Iris pigment epithelial cell (primary cell): ENCODE measurements around the gene ADGRL3.
"Not testable (repeated sequence)": the region's sequence is repeated elsewhere in the genome, so short reads cannot be mapped to it uniquely, and the experiment has no call there.

Experiments used
- DNase-seq: peaks from one replicate; pipeline ENCODE4 v3.0.0-alpha.2; 2011; ENCODE audit warnings: low read depth

ADGRL3 gene

GRCh38 chr4:61205066-61205465, 4.9 kb downstream of the ADGRL3 start:
- no peak for DNase-seq

DNA sequence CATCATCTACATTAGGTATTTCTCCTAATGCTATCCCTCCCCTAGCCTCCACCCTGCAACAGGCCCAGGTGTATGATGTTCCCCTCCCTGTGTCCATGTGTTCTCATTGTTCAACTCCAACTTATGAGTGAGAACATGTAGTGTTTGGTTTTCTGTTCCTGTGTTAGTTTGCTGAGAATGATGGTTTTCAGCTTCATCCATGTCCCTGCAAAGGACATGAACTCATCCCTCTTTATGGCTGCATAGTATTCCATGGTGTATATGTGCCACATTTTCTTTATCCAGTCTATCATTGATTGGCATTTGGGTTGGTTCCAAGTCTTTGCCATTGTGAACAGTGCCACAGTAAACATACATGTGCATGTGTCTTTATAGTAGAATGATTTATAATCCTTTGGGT, 7.0 kb downstream of the ADGRL3 start:
- not testable (repeated sequence) for DNase-seq

- no peak for DNase-seq
Measured at GRCh38 chr4:61210186-61210939, 10.2 kb downstream of the ADGRL3 start.

- no peak for DNase-seq
Measured at GRCh38 chr4:61211781-61212180, 11.7 kb downstream of the ADGRL3 start.

DNA sequence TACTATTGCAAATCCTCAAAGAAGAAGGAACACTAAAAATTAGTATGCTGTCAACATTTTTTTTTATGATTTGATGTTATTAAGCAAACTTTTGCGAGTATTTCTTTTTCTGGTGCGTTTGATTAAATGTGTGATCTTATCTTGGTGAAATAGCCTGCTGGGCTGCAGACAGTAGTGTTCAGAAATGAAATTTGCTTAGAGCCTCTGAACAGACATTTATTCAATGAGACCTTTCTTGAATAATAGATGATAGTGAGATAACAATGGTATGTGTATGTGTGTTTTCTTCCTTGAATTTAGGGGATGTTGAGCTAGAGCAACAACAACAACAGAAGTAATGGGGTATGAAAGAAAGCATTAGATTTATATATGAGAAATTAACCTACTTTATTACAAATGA, 12.7 kb downstream of the ADGRL3 start:
- DNase-seq = no peak

- no peak for DNase-seq
Measured at GRCh38 chr4:61214680-61215079, 14.6 kb downstream of the ADGRL3 start.

GRCh38 chr4:61217222-61217621, 17.1 kb downstream of the ADGRL3 start:
- DNase-seq = no peak

DNA sequence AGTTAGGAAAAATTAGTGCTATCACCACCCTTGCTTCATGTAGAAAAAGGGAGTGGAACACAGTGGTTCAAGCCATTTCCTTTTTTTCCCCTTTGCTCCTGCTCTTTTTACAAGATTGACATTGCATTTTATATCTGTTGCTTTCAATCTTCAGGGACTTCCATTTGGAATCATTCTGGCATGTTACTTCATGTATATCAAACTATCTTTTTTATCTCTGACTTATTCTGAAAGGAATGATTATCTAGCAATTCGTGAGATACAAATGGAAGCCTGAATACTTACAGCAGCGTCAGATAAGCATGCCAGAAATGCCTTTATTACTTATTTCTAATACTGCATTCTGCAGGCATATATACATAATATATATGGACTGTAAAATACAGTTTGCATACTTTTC, 20.4 kb downstream of the ADGRL3 start:
- DNase-seq = no peak

DNA sequence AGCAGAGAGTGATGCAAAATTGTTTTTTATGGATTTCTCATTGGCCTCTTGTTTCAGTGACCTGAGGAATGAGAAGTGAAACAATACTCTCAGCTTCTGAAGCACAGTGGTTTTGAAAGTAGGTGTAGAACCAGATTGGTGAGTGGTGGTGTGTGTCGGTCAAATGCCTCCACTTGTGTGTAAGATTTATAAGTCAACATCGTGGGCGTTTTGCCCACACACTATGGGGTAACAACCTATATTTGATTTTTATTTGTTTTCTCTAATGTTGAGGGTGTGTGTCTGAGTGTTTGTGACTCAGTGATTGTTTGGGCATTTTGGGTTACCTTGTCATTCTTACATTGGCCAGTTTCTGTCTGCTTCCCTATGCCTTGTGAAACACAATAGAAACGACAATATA, 23.3 kb downstream of the ADGRL3 start:
- DNase-seq = no peak

DNA sequence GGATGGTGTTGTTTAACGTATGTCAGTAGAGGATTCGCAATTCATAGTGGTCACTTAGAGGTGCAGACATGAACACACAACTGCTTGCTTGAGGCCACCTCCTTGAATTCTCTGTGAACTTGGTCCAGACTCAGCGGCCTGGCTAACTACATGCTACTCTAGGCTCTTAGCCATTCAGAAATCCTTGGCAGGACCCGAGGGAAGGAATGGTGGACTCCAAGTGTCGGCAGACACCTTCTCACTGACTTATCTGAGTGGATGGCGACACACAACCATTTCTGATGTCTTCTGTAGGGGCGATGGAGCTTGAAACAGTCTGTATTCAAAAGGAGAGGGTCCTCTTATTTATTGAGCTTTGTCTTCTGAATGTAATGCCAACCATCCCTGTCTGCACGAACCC, 24.4 kb downstream of the ADGRL3 start:
- DNase-seq = no peak

DNA sequence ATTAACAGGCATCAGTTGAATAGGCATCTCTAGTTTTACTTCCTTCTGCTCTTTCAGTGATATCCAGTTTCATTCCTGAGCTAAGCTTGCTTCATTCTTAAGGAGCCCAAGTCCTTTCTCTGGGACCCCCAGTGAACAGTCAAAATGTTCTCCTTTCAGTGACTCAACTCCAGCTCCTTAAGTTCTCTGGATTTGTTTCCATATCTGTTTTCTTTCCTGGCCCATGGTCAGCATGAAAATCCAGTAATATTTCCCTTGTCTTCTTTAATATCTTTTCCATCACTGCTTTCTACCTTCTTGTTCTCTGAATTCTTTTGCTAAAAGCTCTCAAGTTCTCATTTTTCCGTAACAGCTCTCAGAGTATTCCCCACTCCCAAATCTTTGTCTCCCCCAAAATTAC, 25.5 kb downstream of the ADGRL3 start:
- DNase-seq = no peak

DNA sequence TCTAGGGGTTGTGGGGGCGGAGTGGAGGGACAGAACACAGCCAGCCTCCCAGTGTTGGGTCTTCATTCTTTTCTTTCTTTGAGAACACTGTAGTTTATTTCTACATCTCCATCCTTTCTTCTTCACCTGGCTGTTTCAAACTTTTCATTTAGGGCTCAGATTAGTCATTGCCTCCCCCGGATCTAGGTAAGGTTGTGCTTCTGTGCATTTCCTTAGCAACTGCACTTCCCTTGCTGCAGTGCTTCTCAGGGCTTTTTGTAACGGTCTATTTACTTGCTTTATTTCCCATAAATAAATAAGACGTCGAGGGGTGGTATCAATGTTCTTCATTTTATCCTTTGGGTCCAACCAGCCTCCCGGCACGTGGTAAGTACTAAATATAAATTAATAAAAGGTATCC, 31.3 kb downstream of the ADGRL3 start:
- DNase-seq = no peak

- DNase-seq = no peak
Measured at GRCh38 chr4:61239250-61239649, 39.1 kb downstream of the ADGRL3 start.

DNA sequence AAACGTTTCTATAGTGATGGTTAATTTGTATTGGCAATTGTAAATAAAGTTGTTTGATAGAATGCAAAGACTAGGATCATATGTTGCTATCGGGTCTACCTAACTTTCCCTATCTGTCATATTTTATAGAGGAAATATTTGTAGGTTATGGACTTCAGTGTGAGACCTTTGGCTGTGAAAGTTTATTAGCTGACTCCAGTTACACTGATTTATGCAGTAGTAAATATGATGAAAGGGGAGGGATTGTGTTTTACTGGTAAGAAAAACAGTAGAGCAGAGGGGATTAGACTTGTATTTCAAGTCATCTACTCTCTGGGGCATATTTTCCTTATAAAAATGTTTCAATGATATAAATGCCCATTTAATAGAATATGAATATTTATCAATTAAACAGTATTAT, 43.8 kb downstream of the ADGRL3 start:
- DNase-seq = no peak

GRCh38 chr4:61245069-61245714, 45.1 kb downstream of the ADGRL3 start:
- no peak for DNase-seq

- no peak for DNase-seq
Measured at GRCh38 chr4:61246034-61246433, 45.9 kb downstream of the ADGRL3 start.

- no peak for DNase-seq
Measured at GRCh38 chr4:61248705-61249104, 48.6 kb downstream of the ADGRL3 start.

GRCh38 chr4:61251129-61251528, 51.0 kb downstream of the ADGRL3 start:
- DNase-seq = no peak

GRCh38 chr4:61254406-61254805, 54.3 kb downstream of the ADGRL3 start:
- DNase-seq = no peak

GRCh38 chr4:61273233-61273632, 73.1 kb downstream of the ADGRL3 start:
- peak; percentile 15 for DNase-seq

GRCh38 chr4:61274286-61274685, 74.2 kb downstream of the ADGRL3 start:
- DNase-seq = no peak

DNA sequence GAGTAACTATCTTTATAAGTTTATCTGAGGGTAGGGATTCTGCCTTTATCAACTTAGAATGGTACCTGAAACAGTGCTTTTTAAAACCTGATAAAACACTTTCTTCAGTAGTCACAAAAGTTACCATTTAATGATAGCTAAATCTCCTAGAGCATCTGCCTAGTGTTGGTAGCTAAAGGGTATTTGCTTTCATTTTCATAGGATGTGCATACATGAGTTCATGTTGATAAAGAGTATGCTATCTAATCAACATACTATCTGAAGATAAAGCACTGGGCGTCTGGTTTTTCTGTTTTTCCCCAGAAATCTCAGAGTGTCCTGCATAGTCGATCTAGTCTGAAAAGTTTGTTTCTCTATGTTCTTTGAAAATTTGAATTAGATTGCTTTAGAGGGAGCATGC, 75.1 kb downstream of the ADGRL3 start:
- no peak for DNase-seq

- DNase-seq = no peak
Measured at GRCh38 chr4:61276029-61276428, 75.9 kb downstream of the ADGRL3 start.
